A549 (cell line): ENCODE measurements around the gene CCDC170. TPM values are rescaled to one million over a fixed set of nuclear protein-coding genes. Genes with fewer than 3 reads are reported as not detected.

Experiments used
- ATAC-seq, 2 experiments: fragments of 200-7000 bp in 1 of 2; fragments of >200 bp in 1 of 2; cut with Nextera tagmentation in 1 of 2; cut with Tn5 transposase in 1 of 2; 3 replicates each; pipeline versions ENCODE4 v1.8.0 to v1.9.1; 2018 to 2020; ENCODE audit warnings: mild to moderate bottlenecking in 1 of 2, moderate library complexity in 1 of 2
- CTCF ChIA-PET: fragments of 300-600 bp; sonication (Branson Sonifier 250); formaldehyde crosslinking; extraction: SDS; loops from one replicate; lab custom pipeline; 2021; ENCODE audit warnings: antibody characterized with exemption, inconsistent platforms; lab: Yijun Ruan, JAX
- POLR2A ChIA-PET: fragments of 350-600 bp; formaldehyde crosslinking; extraction: SDS; loops from one replicate; lab custom pipeline; 2021; ENCODE audit warnings: antibody characterized with exemption, inconsistent platforms; lab: Yijun Ruan, JAX
- DNase-seq, 2 experiments: peaks; one replicate each; pipeline versions ENCODE4 v3.0.0 to v3.0.0-alpha.2; 2011 to 2016; ENCODE audit warnings: low read depth in 1 of 2, low spot score in 1 of 2
- FAIRE-seq: peaks from 2 replicates; lab custom pipeline; 2011; peaks lifted over from hg19 to GRCh38; lab: Jason Lieb, UNC
- H3K27ac ChIP-seq, 2 experiments: fragments of >200 bp; sonication (Bioruptor Twin); formaldehyde crosslinking; 3 replicates each; pipeline ENCODE4 v1.5.1; 2016 to 2017
- H3K4me1 ChIP-seq: fragments of >200 bp; sonication (Bioruptor Twin); formaldehyde crosslinking; 3 replicates; pipeline ENCODE4 v1.6.1; 2016
- H3K4me2 ChIP-seq: fragments of >200 bp; sonication (Bioruptor Twin); formaldehyde crosslinking; 3 replicates; pipeline ENCODE4 v1.6.1; 2016
- H3K4me3 ChIP-seq: fragments of >200 bp; sonication (Bioruptor Twin); formaldehyde crosslinking; 3 replicates; pipeline ENCODE4 v1.5.1; 2016
- H3K9me3 ChIP-seq: fragments of >200 bp; sonication (Bioruptor Twin); formaldehyde crosslinking; 3 replicates; pipeline ENCODE4 v1.6.1; 2016
- BHLHE40 ChIP-seq: IDR thresholded peaks from 2 replicates; pipeline ENCODE4 v1.6.1; 2012; ENCODE audit warnings: low read depth, low read length, inconsistent platforms
- CBX8 ChIP-seq: fragments of 200-600 bp; sonication (generic); IDR thresholded peaks from 2 replicates; pipeline ENCODE4 v1.6.1; 2016
- CEBPB ChIP-seq, 2 experiments: fragments of >200 bp in 1 of 2; sonication (Bioruptor Twin) in 1 of 2; formaldehyde crosslinking in 1 of 2; IDR thresholded peaks; 2 replicates each; pipeline ENCODE4 v1.6.1; 2012 to 2016
- CHD2 ChIP-seq: fragments of 150-350 bp; IDR thresholded peaks from 2 replicates; pipeline ENCODE4 v1.6.1; 2014; ENCODE audit warnings: low read length; ENCODE audit not compliant: partially characterized antibody
- CTCF ChIP-seq: fragments of >200 bp; sonication (Bioruptor Twin); formaldehyde crosslinking; IDR thresholded peaks from 3 replicates; pipeline ENCODE4 v1.5.1; 2016
- EHMT2 ChIP-seq: fragments of 200-600 bp; sonication (generic); IDR thresholded peaks from 2 replicates; pipeline ENCODE4 v1.6.1; 2016; ENCODE audit warnings: antibody characterized with exemption, low read depth, mild to moderate bottlenecking, moderate library complexity
- ESRRA ChIP-seq: fragments of 150-350 bp; IDR thresholded peaks from 2 replicates; pipeline ENCODE4 v1.6.1; 2014; ENCODE audit warnings: mild to moderate bottlenecking, low read length, borderline replicate concordance
- FOSL2 ChIP-seq, 2 experiments: fragments of 450-650 bp in 1 of 2; fragments of >200 bp in 1 of 2; sonication (Bioruptor Twin) in 1 of 2; formaldehyde crosslinking; IDR thresholded peaks; 2 replicates each; pipeline versions ENCODE4 v1.5.0 to v1.6.1; 2016 to 2020; ENCODE audit warnings: mild to moderate bottlenecking in 1 of 2, moderate library complexity in 1 of 2
- FOXS1 ChIP-seq: fragments of 250-450 bp; sonication (Bioruptor Pico); IDR thresholded peaks from 2 replicates; pipeline ENCODE4 v1.5.0; 2020; ENCODE audit warnings: mild to moderate bottlenecking, moderate library complexity
- HDAC2 ChIP-seq: fragments of 200-600 bp; sonication (generic); IDR thresholded peaks from 2 replicates; pipeline ENCODE4 v1.6.1; 2016
- HEYL ChIP-seq: fragments of 250-450 bp; sonication (Bioruptor Pico); IDR thresholded peaks from 2 replicates; pipeline ENCODE4 v1.8.0; 2021; ENCODE audit warnings: mild to moderate bottlenecking, moderate library complexity
- HMGXB4 ChIP-seq: fragments of 250-450 bp; sonication (Bioruptor Pico); IDR thresholded peaks from 2 replicates; pipeline ENCODE4 v1.5.0; 2021; ENCODE audit warnings: mild to moderate bottlenecking, moderate library complexity, borderline replicate concordance
- HOXA7 ChIP-seq: fragments of 250-450 bp; sonication (Bioruptor Pico); IDR thresholded peaks from 2 replicates; pipeline ENCODE4 v1.5.0; 2020; ENCODE audit warnings: mild to moderate bottlenecking, moderate library complexity
- HOXB5 ChIP-seq: fragments of 250-450 bp; sonication (Bioruptor Pico); IDR thresholded peaks from 2 replicates; pipeline ENCODE4 v1.5.0; 2020; ENCODE audit warnings: mild to moderate bottlenecking, moderate library complexity
- JUN ChIP-seq, 2 experiments: fragments of >200 bp; sonication (Bioruptor Twin); formaldehyde crosslinking; IDR thresholded peaks; 2 replicates in 1 of 2; 3 replicates in 1 of 2; pipeline ENCODE4 v1.6.1; 2016 to 2017
- MAFK ChIP-seq: fragments of 450-650 bp; IDR thresholded peaks from 2 replicates; pipeline ENCODE4 v1.6.1; 2014; ENCODE audit not compliant: partially characterized antibody
- MAX ChIP-seq: IDR thresholded peaks from 2 replicates; pipeline ENCODE4 v1.6.1; 2012
- MYC ChIP-seq: IDR thresholded peaks from 2 replicates; pipeline ENCODE4 v1.6.1; 2012; ENCODE audit warnings: mild to moderate bottlenecking, inconsistent platforms, low read length, improper control_type of control experiment, borderline replicate concordance
- PHF8 ChIP-seq: fragments of 200-600 bp; sonication (generic); IDR thresholded peaks from 2 replicates; pipeline ENCODE4 v1.6.1; 2016; ENCODE audit warnings: low read depth, mild to moderate bottlenecking, antibody characterized with exemption, moderate library complexity, borderline replicate concordance
- POLR2AphosphoS2 ChIP-seq: conservative IDR thresholded peaks from 2 replicates; pipeline ENCODE4 v1.6.1; 2012; ENCODE audit warnings: low read length, improper control_type of control experiment, inconsistent platforms
- RAD21 ChIP-seq, 2 experiments: fragments of >200 bp in 1 of 2; sonication (Bioruptor Twin) in 1 of 2; formaldehyde crosslinking in 1 of 2; IDR thresholded peaks in 1 of 2; conservative IDR thresholded peaks in 1 of 2; 2 replicates in 1 of 2; 3 replicates in 1 of 2; pipeline ENCODE4 v1.6.1; 2012 to 2018; ENCODE audit warnings: inconsistent platforms in 1 of 2
- RARB ChIP-seq: fragments of 250-450 bp; sonication (Bioruptor Pico); IDR thresholded peaks from 2 replicates; pipeline ENCODE4 v1.8.0; 2021; ENCODE audit warnings: mild to moderate bottlenecking, moderate library complexity
- RFX5 ChIP-seq: fragments of 450-650 bp; IDR thresholded peaks from 2 replicates; pipeline ENCODE4 v1.7.1; 2014; ENCODE audit warnings: antibody characterized with exemption, mild to moderate bottlenecking, moderate library complexity
- RNF2 ChIP-seq: fragments of 200-600 bp; sonication (generic); IDR thresholded peaks from 2 replicates; pipeline ENCODE4 v1.6.1; 2016; ENCODE audit warnings: low read depth, mild to moderate bottlenecking, antibody characterized with exemption, moderate library complexity, borderline replicate concordance
- SMC3 ChIP-seq: fragments of >200 bp; sonication (Bioruptor Twin); formaldehyde crosslinking; IDR thresholded peaks from 3 replicates; pipeline ENCODE4 v1.6.1; 2018; ENCODE audit warnings: inconsistent platforms
- SREBF2 ChIP-seq: fragments of 450-650 bp; IDR thresholded peaks from 2 replicates; pipeline ENCODE4 v1.6.1; 2014; ENCODE audit warnings: mild to moderate bottlenecking, moderate library complexity
- TFCP2L1 ChIP-seq: fragments of 250-450 bp; sonication (Bioruptor Pico); IDR thresholded peaks from 2 replicates; pipeline ENCODE4 v1.5.0; 2021; ENCODE audit warnings: mild to moderate bottlenecking
- USF2 ChIP-seq: fragments of 450-650 bp; IDR thresholded peaks from 2 replicates; pipeline ENCODE4 v1.6.1; 2014; ENCODE audit warnings: antibody characterized with exemption
- ZFP36 ChIP-seq: fragments of 450-650 bp; IDR thresholded peaks from 2 replicates; pipeline ENCODE4 v1.6.1; 2014; ENCODE audit warnings: borderline replicate concordance; ENCODE audit not compliant: partially characterized antibody
- ZNF302 ChIP-seq: fragments of 250-450 bp; sonication (Bioruptor Pico); IDR thresholded peaks from 2 replicates; pipeline ENCODE4 v1.9.0; 2021; ENCODE audit warnings: inconsistent platforms, mild to moderate bottlenecking, moderate library complexity
- ZSCAN20 ChIP-seq: fragments of 250-450 bp; sonication (Bioruptor Pico); IDR thresholded peaks from 2 replicates; pipeline ENCODE4 v1.8.0; 2022; ENCODE audit warnings: mild to moderate bottlenecking, moderate library complexity
- WGBS: methylation state at CpG from one replicate; pipeline ENCODE4 v1.1.6; 2017; ENCODE audit errors: missing lambda C conversion rate; 5-methylcytosine and 5-hydroxymethylcytosine counted together
- polyA plus RNA-seq, 4 experiments: library from polyadenylated mRNA; depleted of rRNA in 3 of 4; stranded (reverse); fragments of >200 nt; fragmentation: RNase III in 1 of 4; extraction: RNeasy Plus Mini Kit Qiagen cat#74134 plus additional on column Dnase treatment in 1 of 4; gene quantifications; 2 replicates in 3 of 4; 3 replicates in 1 of 4; pipeline ENCODE4 v1.2.3, GENCODE V29; 2011 to 2017

CCDC170 gene
- polyA plus RNA-seq, 2 of the 4 experiments (the other 2 are of a cell fraction): 0.09 to 0.61 TPM

GRCh38 chr6:151502499-151502898, 8.7 kb downstream of the CCDC170 start (continued):
- TF ChIP-seq SREBF2: no peak

- Histone ChIP-seq H3K4me1 (peaks cover 11% of the 10 kb centered on the region; the same call in 2 of the 3 replicates), H3K27ac (no peak overlapping the region), H3K4me3 (no peak overlapping the region), H3K9me3 (no peaks in the 10 kb centered on the region), H3K4me2 (no peak overlapping the region)
- CTCF ChIA-PET: interaction anchor here (1.7 kb wide), 1 partner anchor 9 kb away, joined by 5 read pairs; no protein-coding TSS in a partner anchor
- DNase-seq (no peak), ATAC-seq (no peak), FAIRE-seq (no peak)
- POLR2A ChIA-PET: no interaction called here
- TF ChIP-seq HDAC2 (no peak), BHLHE40 (no peak), POLR2AphosphoS2 (no peak), CBX8 (no peak), EHMT2 (no peak), HOXB5 (CRISPR knock-in tag) (no peak), RFX5 (no peak), JUN (IDR thresholded peaks at IDR 0.05) (no peak), FOXS1 (CRISPR knock-in tag) (no peak), HOXA7 (no peak), ZNF302 (no peak), TFCP2L1 (CRISPR knock-in tag) (no peak), MAFK (no peak), MAX (no peak), PHF8 (no peak), RAD21 (conservative IDR thresholded peaks at IDR 0.05 in 1 of 2, IDR thresholded peaks at IDR 0.05 in 1 of 2) (no peak), ZFP36 (no peak)
- WGBS: 66% methylated on average over 2 of the region's 2 CpGs
Observed at GRCh38 chr6:151506761-151507160, 12.9 kb downstream of the CCDC170 start.

- DNase-seq: no peak
- no peak overlapping the region for H3K4me3 ChIP-seq
- no peak for TF ChIP-seq FOSL2 (IDR thresholded peaks at IDR 0.05)
- TF ChIP-seq FOSL2 (CRISPR knock-in tag; IDR thresholded peaks at IDR 0.05): no peak
- TF ChIP-seq ZNF302: no peak
- TF ChIP-seq MYC: no peak
- TF ChIP-seq BHLHE40: no peak
- TF ChIP-seq ZSCAN20 (CRISPR knock-in tag): no peak
- TF ChIP-seq HEYL: no peak
- TF ChIP-seq HDAC2: no peak
- no peak for TF ChIP-seq HOXB5 (CRISPR knock-in tag)
- ATAC-seq: no peak
- H3K27ac ChIP-seq: no peak overlapping the region
- FAIRE-seq: no peak
- H3K9me3 ChIP-seq: no peaks in the 10 kb centered on the region
- H3K4me1 ChIP-seq: no peaks in the 10 kb centered on the region
- WGBS: 45% methylated on average over 2 of the region's 2 CpGs
- ChIA-PET CTCF (no interaction called here), POLR2A (no interaction called here)
- no peak overlapping the region for H3K4me2 ChIP-seq
Observed at GRCh38 chr6:151509048-151509447, 15.2 kb downstream of the CCDC170 start.

- FAIRE-seq (no peak), ATAC-seq (no peak), DNase-seq (no peak)
- ChIA-PET CTCF (no interaction called here), POLR2A (no interaction called here)
- H3K4me2 ChIP-seq: no peak overlapping the region
- no peak overlapping the region for H3K27ac ChIP-seq
- H3K4me1 ChIP-seq: no peaks in the 10 kb centered on the region
- H3K9me3 ChIP-seq: no peaks in the 10 kb centered on the region
- H3K4me3 ChIP-seq: no peak overlapping the region
- 45% methylated on average over 5 of the region's 5 CpGs for WGBS
- no peak for TF ChIP-seq RARB (CRISPR knock-in tag)
- no peak for TF ChIP-seq USF2
- TF ChIP-seq CEBPB (IDR thresholded peaks at IDR 0.05): no peak
- TF ChIP-seq ESRRA: no peak
- TF ChIP-seq RNF2: no peak
- TF ChIP-seq CTCF: no peak
- TF ChIP-seq SREBF2: no peak
- no peak for TF ChIP-seq CHD2
- no peak for TF ChIP-seq HMGXB4
- no peak for TF ChIP-seq SMC3
- TF ChIP-seq PHF8: no peak
- TF ChIP-seq ZFP36: no peak
Observed at GRCh38 chr6:151512481-151512880, 18.7 kb downstream of the CCDC170 start.
